Measurements from ENCODE around the gene XPR1.

DNA sequence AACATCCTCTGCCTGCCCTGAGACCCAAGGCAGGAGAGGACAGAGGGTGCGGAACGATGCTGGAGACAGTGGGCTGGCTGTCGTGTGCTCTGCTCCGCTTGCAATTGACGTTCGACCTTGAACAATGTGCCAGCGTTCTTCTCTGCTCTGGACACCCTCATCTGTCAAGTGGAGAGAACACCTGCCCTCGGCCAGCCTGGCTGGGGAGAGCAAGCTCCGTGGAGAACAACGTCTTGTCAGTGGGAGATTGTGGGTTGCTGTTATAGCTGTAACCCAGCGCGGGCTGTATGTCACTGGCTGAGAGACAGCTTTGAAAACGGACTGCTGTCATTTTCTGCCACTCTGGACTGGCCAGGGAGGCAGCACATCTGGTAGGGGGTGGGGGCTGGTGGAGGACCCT is 295.5 kb downstream of the XPR1 start:
- TF ChIP-seq POLR2A (IDR thresholded peaks at IDR 0.05; ENCODE audit: extremely low read depth, insufficient read length) (no peak), MYC (IDR thresholded peaks at IDR 0.05; ENCODE audit: low read depth, low read length) (no peak)
- TF ChIP-seq, protein P1, sequence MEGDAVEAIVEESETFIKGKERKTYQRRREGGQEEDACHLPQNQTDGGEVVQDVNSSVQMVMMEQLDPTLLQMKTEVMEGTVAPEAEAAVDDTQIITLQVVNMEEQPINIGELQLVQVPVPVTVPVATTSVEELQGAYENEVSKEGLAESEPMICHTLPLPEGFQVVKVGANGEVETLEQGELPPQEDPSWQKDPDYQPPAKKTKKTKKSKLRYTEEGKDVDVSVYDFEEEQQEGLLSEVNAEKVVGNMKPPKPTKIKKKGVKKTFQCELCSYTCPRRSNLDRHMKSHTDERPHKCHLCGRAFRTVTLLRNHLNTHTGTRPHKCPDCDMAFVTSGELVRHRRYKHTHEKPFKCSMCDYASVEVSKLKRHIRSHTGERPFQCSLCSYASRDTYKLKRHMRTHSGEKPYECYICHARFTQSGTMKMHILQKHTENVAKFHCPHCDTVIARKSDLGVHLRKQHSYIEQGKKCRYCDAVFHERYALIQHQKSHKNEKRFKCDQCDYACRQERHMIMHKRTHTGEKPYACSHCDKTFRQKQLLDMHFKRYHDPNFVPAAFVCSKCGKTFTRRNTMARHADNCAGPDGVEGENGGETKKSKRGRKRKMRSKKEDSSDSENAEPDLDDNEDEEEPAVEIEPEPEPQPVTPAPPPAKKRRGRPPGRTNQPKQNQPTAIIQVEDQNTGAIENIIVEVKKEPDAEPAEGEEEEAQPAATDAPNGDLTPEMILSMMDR (IDR thresholded peaks at IDR 0.05; ENCODE audit: low read depth, low read length) = no peak
- TF ChIP-seq, protein P2, sequence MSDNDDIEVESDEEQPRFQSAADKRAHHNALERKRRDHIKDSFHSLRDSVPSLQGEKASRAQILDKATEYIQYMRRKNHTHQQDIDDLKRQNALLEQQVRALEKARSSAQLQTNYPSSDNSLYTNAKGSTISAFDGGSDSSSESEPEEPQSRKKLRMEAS (IDR thresholded peaks at IDR 0.05; ENCODE audit: low read depth, low read length) = no peak
